Activated CD8-positive, alpha-beta memory T cell treated with anti-CD3 and anti-CD28 coated beads, Interleukin-2, amount 50 U/mL, for 1 hour (primary cell): Measurements from ENCODE around the gene SMYD1.

Experiments
- DNase-seq: peaks from one replicate; pipeline ENCODE4 v3.0.0-alpha.2; 2020; ENCODE audit errors: extremely low read depth

Gene SMYD1

GRCh38 chr2:88141952-88142351 lies 74.3 kb downstream of the SMYD1 start:
- DNase-seq, result no peak

GRCh38 chr2:88144271-88144670 lies 76.6 kb downstream of the SMYD1 start:
- DNase-seq, result no peak

GRCh38 chr2:88144914-88145497 lies 77.4 kb downstream of the SMYD1 start:
- no peak for DNase-seq

- DNase-seq, result no peak
Observed at GRCh38 chr2:88146590-88146989, 79.0 kb downstream of the SMYD1 start.

GRCh38 chr2:88147145-88147544 lies 79.5 kb downstream of the SMYD1 start:
- DNase-seq, result no peak

GRCh38 chr2:88148929-88149438 lies 81.4 kb downstream of the SMYD1 start:
- DNase-seq, result no peak

GRCh38 chr2:88159481-88159880 lies 91.9 kb downstream of the SMYD1 start:
- no peak for DNase-seq

- DNase-seq, result no peak
Observed at GRCh38 chr2:88159955-88160415, 92.4 kb downstream of the SMYD1 start.

GRCh38 chr2:88160517-88160916 lies 92.9 kb downstream of the SMYD1 start:
- DNase-seq, result no peak

GRCh38 chr2:88161446-88162244 lies 94.0 kb downstream of the SMYD1 start:
- DNase-seq, result no peak
